Ramos (cell line): ENCODE measurements around the gene PCDHGA8.
"Not testable (repeated sequence)": the region's sequence is repeated elsewhere in the genome, so short reads cannot be mapped to it uniquely, and the experiment has no call there.

Experiments
- in situ Hi-C: fragments of 300-500 bp; cut with MboI; formaldehyde crosslinking; loops from one replicate; pipeline ENCODE4 v1.14.3; 2022; ENCODE audit warnings: low sequenced_read_pairs; ENCODE audit not compliant: unreplicated experiment

Gene PCDHGA8

GRCh38 chr5:141398608-141399007, 6.2 kb downstream of the PCDHGA8 start:
- in situ Hi-C loops: no loop called here

- in situ Hi-C loops: no loop called here
These were observed 7.3 kb downstream of the PCDHGA8 start for GRCh38 chr5:141399555-141400258.

- in situ Hi-C loops: no loop called here
These were observed 10.3 kb downstream of the PCDHGA8 start, which contains the start of gene PCDHGA9 for GRCh38 chr5:141402553-141403243. Gene PCDHGA9, plus strand, starts transcription at chr5:141402778. Its CDS starts 175 bp downstream, at chr5:141402953.

GRCh38 chr5:141403387-141403786, 11.0 kb downstream of the PCDHGA8 start:
- in situ Hi-C loops: no loop called here

- in situ Hi-C loops: not testable (repeated sequence)
These were observed 15.5 kb downstream of the PCDHGA8 start, which contains the start of gene PCDHGB6 for GRCh38 chr5:141407790-141408505. Gene PCDHGB6, plus strand, starts transcription at chr5:141408021. Its CDS starts 182 bp downstream, at chr5:141408203.

- in situ Hi-C loops: no loop called here
These were observed 17.3 kb downstream of the PCDHGA8 start for GRCh38 chr5:141409598-141410306.

- in situ Hi-C loops: no loop called here
These were observed 19.1 kb downstream of the PCDHGA8 start for GRCh38 chr5:141411575-141411974.

GRCh38 chr5:141412854-141413539, 20.6 kb downstream of the PCDHGA8 start, which contains the start of gene PCDHGA10:
Gene PCDHGA10, plus strand, starts transcription at chr5:141412987. Its CDS starts 189 bp downstream, at chr5:141413176.
- in situ Hi-C loops: no loop called here

- in situ Hi-C loops: no loop called here
These were observed 21.2 kb downstream of the PCDHGA8 start for GRCh38 chr5:141413540-141414069.

- in situ Hi-C loops: not testable (repeated sequence)
These were observed 22.3 kb downstream of the PCDHGA8 start for GRCh38 chr5:141414548-141415274.

- in situ Hi-C loops: not testable (repeated sequence)
These were observed 22.8 kb downstream of the PCDHGA8 start for GRCh38 chr5:141415275-141415618.

GRCh38 chr5:141417494-141418172, 25.2 kb downstream of the PCDHGA8 start, which contains the start of gene PCDHGB7:
Gene PCDHGB7, plus strand, starts transcription at chr5:141417677. Its CDS starts 183 bp downstream, at chr5:141417860.
- in situ Hi-C loops: not testable (repeated sequence)

GRCh38 chr5:141419074-141419880, 26.8 kb downstream of the PCDHGA8 start:
- in situ Hi-C loops: no loop called here

GRCh38 chr5:141420855-141421488, 28.5 kb downstream of the PCDHGA8 start, which contains the start of gene PCDHGA11:
Gene PCDHGA11, plus strand, starts transcription at chr5:141421051. Its CDS starts 177 bp downstream, at chr5:141421228.
- in situ Hi-C loops: loop anchor here (5.0 kb wide), 1 partner anchor 136 kb away; no protein-coding TSS in a partner anchor

- in situ Hi-C loops: loop anchor here (5.0 kb wide), 1 partner anchor 136 kb away; no protein-coding TSS in a partner anchor
These were observed 29.0 kb downstream of the PCDHGA8 start for GRCh38 chr5:141421489-141421855.

- in situ Hi-C loops: loop anchor here (5.0 kb wide), 1 partner anchor 134 kb away; no protein-coding TSS in a partner anchor
These were observed 30.4 kb downstream of the PCDHGA8 start for GRCh38 chr5:141422742-141423291.
